Lower lobe of right lung (tissue), 2 donors: ENCODE measurements around the gene ZNF44. TPM values are rescaled to one million over a fixed set of nuclear protein-coding genes. Genes with fewer than 3 reads are reported as not detected.

ENCODE experiments used
- ATAC-seq, 2 donors: fragments of 200-7000 bp; cut with Tn5 transposase; one replicate each; pipeline ENCODE4 v1.9.1; 2020 to 2022; ENCODE audit warnings: mild to moderate bottlenecking in 2 of 2, moderate library complexity in 2 of 2
- DNase-seq: peaks from one replicate; pipeline ENCODE4 v3.0.0-alpha.2; 2020
- H3K27ac ChIP-seq: fragments of 200-600 bp; one replicate; pipeline ENCODE4 v1.8.0; 2022
- H3K27me3 ChIP-seq: fragments of 200-600 bp; one replicate; pipeline ENCODE4 v1.8.0; 2022; ENCODE audit warnings: low read depth
- H3K36me3 ChIP-seq: fragments of 200-600 bp; one replicate; pipeline ENCODE4 v1.8.0; 2022; ENCODE audit warnings: mild to moderate bottlenecking
- H3K4me1 ChIP-seq: fragments of 200-600 bp; one replicate; pipeline ENCODE4 v1.8.0; 2022
- H3K4me3 ChIP-seq: fragments of 200-600 bp; one replicate; pipeline ENCODE4 v1.8.0; 2022; ENCODE audit warnings: mild to moderate bottlenecking
- H3K9me3 ChIP-seq: fragments of 200-600 bp; one replicate; pipeline ENCODE4 v1.8.0; 2022
- intact Hi-C: fragments of 100-400 bp; cut with DNase I; formaldehyde crosslinking; loops from one replicate; pipeline ENCODE4 v1.11.0; 2022
- long read RNA-seq: library from polyadenylated mRNA; unstranded; transcript quantifications from one replicate; pipeline ENCODE4 v2.0.0, GENCODE V29; 2021
- total RNA-seq: library from RNA; stranded (reverse); fragmentation: NEBNext Ultra II Directional; extraction: Animal tissue kit (Norgen Biotek cat#: 25700); gene quantifications from one replicate; pipeline ENCODE4 v1.2.1, GENCODE V29; 2021
- TF ChIP-seq, protein P1 (sequence below): fragments of 200-600 bp; IDR thresholded peaks from one replicate; pipeline ENCODE4 v1.8.0; 2022; ENCODE audit warnings: antibody characterized with exemption, mild to moderate bottlenecking
- donor health status: DM: no; HTN: yes; CAD: no; lungs with severe emphysema.

The ZNF44 gene
- total RNA-seq, result 12.8 TPM
- long read RNA-seq, partial matches to known transcripts, result 1 of 15 reads
- long read RNA-seq, other reads (novel, unspliced or antisense), result 14 of 15 reads

DNA sequence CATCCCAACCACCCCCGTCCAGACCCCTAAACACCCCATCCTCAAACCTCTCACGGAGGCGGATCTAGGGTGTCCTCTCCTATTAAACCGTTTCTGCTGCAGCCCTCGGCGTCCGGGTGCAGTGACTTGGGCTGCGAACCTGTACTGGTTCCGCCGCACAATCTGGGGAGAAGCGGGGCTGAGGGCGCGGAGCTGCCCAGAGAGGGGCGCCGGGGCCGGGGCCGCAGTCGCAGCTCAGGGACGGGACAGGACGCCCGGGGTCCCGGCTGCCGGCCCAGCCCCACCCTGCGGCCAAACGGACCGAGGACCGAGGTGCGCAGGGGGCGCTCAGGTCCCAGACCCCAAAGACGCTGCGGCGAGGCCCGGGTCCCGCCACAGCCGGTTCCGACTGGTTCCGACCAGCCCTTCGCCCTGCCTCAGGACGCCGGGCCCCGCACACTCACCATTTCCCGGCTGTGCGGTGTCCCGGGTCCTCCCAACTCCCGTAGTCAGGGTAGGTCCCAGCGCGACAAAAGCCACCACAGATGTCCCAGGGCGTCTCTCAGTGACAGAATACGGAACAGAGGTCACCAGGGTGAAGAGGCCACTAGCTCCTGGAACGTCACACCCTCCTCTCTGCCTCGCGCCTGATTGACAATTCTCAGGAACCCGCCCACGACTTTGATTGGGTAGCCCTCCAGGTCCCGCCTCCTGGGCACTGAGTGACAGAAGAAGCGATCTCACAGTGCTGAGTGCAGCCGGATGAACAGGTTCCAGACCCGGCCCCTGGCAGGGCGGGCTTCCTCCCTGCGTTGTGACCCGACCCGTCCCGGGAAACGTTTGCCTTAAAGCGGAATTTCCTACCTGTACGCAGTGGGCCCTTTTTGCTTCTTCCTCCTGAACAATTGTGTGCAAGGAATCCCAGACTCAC lies at the start of gene ZNF44:
ZNF44 (minus strand) TSS at position 635 of the 910 bp plus-strand sequence; CDS start at position 446, 189 bp downstream.
- intact Hi-C loops, result no loop called here

GRCh38 chr19:12333162-12334159 lies 38.8 kb upstream of the ZNF44 start, which contains the start of gene ZNF563:
ZNF563 (minus strand) TSS chr19:12333633; CDS start chr19:12333482, 151 bp downstream.
- Histone ChIP-seq H3K36me3 (no peaks in the 10 kb centered on the region), H3K4me3 (peak within 1 kb of the TSS; percentile 79), H3K4me1 (peaks cover 16% of the 10 kb centered on the region), H3K27ac (peak within 1 kb of the TSS; percentile 95), H3K27me3 (no peaks in the 10 kb centered on the region), H3K9me3 (no peaks in the 10 kb centered on the region)
- DNase-seq, result peak; percentile 98
- intact Hi-C loops, result no loop called here
- TF ChIP-seq, protein P1, sequence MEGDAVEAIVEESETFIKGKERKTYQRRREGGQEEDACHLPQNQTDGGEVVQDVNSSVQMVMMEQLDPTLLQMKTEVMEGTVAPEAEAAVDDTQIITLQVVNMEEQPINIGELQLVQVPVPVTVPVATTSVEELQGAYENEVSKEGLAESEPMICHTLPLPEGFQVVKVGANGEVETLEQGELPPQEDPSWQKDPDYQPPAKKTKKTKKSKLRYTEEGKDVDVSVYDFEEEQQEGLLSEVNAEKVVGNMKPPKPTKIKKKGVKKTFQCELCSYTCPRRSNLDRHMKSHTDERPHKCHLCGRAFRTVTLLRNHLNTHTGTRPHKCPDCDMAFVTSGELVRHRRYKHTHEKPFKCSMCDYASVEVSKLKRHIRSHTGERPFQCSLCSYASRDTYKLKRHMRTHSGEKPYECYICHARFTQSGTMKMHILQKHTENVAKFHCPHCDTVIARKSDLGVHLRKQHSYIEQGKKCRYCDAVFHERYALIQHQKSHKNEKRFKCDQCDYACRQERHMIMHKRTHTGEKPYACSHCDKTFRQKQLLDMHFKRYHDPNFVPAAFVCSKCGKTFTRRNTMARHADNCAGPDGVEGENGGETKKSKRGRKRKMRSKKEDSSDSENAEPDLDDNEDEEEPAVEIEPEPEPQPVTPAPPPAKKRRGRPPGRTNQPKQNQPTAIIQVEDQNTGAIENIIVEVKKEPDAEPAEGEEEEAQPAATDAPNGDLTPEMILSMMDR, result no peak
- ATAC-seq, result peak; percentile 99 to 100

More for the DNA sequence above, at the start of gene ZNF44:
- Histone ChIP-seq H3K36me3 (no peaks in the 10 kb centered on the region), H3K9me3 (no peaks in the 10 kb centered on the region), H3K27ac (peak within 1 kb of the TSS; percentile 97), H3K4me1 (peaks cover 34% of the 10 kb centered on the region), H3K27me3 (no peaks in the 10 kb centered on the region), H3K4me3 (peak within 1 kb of the TSS; percentile 85)
- ATAC-seq (peak; percentile 98 to 99), DNase-seq (peak; percentile 98)
- TF ChIP-seq, protein P1, result no peak

GRCh38 chr19:12331211-12331941 lies 36.7 kb upstream of the ZNF44 start:
- Histone ChIP-seq H3K9me3 (no peaks in the 10 kb centered on the region), H3K4me3 (no peak overlapping the region), H3K27ac (no peak overlapping the region), H3K27me3 (no peaks in the 10 kb centered on the region), H3K4me1 (peaks cover 16% of the 10 kb centered on the region), H3K36me3 (no peaks in the 10 kb centered on the region)
- TF ChIP-seq, protein P1, result no peak
- intact Hi-C loops, result no loop called here
- ATAC-seq (no peak), DNase-seq (no peak)

GRCh38 chr19:12330340-12330739 lies 35.7 kb upstream of the ZNF44 start:
- Histone ChIP-seq H3K4me3 (no peak overlapping the region), H3K27ac (no peak overlapping the region), H3K9me3 (no peaks in the 10 kb centered on the region), H3K36me3 (no peaks in the 10 kb centered on the region), H3K27me3 (no peaks in the 10 kb centered on the region), H3K4me1 (peaks cover 16% of the 10 kb centered on the region)
- TF ChIP-seq, protein P1, result no peak
- DNase-seq, result no peak
- intact Hi-C loops, result no loop called here
- ATAC-seq, result no peak
